Measurements from ENCODE around the gene COA5. TPM values are rescaled to one million over a fixed set of nuclear protein-coding genes. Genes with fewer than 3 reads are reported as not detected.

COA5 gene
- total and polyA plus RNA-seq, 3 donors from 2014 or later = 40.5 to 65.9 (median 47.7) TPM

GRCh38 chr2:98558852-98559530, 49.3 kb downstream of the COA5 start:
- 88 to 92% methylated on average over 16 of the region's 16 CpGs for WGBS, 2 donors
- intact Hi-C loops (cut with DNase I; ENCODE audit: low total_unique reads) = no loop called here
- no peaks in the 10 kb centered on the region for H3K27me3 ChIP-seq
- no peaks in the 10 kb centered on the region for H3K9me3 ChIP-seq
- DNase-seq = no peak
- no peaks in the 10 kb centered on the region for H3K36me3 ChIP-seq (ENCODE audit: low read depth, missing control alignments)
- no peaks in the 10 kb centered on the region for H3K4me1 ChIP-seq
- TF ChIP-seq CTCF (IDR thresholded peaks at IDR 0.05) (no peak), POLR2A (IDR thresholded peaks at IDR 0.05) (no peak)
- H3K4me3 ChIP-seq = no peak overlapping the region
- H3K27ac ChIP-seq = no peak overlapping the region

DNA sequence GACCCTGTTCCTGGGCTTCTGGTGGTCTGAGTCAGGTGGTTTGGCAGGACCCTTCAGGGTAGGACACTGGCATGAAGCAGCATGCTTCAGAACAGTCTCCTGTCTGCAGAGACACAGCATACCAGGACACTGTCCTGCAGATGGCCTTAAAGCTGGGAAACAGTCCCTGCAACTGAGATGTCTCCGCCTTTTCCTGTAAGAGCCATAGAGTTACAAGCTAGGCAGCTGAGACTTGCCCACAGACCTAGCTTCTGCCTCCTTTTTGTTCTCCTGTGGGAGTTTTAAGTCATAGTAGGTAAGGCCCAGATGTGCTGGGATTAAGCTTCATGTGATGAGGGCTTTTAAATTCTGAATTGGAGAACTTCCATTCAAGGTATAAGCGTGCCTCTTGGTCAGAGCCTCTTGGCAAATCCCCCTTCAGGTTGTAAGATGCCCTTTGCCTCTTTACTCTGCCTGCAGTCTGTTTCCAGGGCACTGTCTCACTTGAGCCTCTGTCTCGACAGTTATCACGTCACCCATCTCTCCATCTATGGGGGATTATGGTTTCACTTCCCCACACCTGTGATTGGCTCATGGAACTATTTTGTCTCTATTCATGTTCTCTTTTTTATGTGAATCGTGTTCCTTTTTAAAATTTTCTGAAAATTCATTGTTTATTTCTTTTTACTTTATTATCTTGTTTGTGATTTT, 51.8 kb downstream of the COA5 start:
- H3K4me3 ChIP-seq = no peak overlapping the region
- no peaks in the 10 kb centered on the region for H3K27me3 ChIP-seq
- H3K27ac ChIP-seq = no peak overlapping the region
- TF ChIP-seq POLR2A (IDR thresholded peaks at IDR 0.05) (no peak), CTCF (IDR thresholded peaks at IDR 0.05) (no peak)
- intact Hi-C loops (cut with DNase I; ENCODE audit: low total_unique reads) = no loop called here
- no peaks in the 10 kb centered on the region for H3K4me1 ChIP-seq
- no peak for DNase-seq
- WGBS, 2 donors = 92% methylated on average over 5 of the region's 5 CpGs
- H3K9me3 ChIP-seq = no peaks in the 10 kb centered on the region
- H3K36me3 ChIP-seq (ENCODE audit: low read depth, missing control alignments) = no peaks in the 10 kb centered on the region

- H3K9me3 ChIP-seq = no peaks in the 10 kb centered on the region
- no peak overlapping the region for H3K4me3 ChIP-seq
- H3K36me3 ChIP-seq (ENCODE audit: low read depth, missing control alignments) = no peaks in the 10 kb centered on the region
- H3K27ac ChIP-seq = no peak overlapping the region
- WGBS, 2 donors = 89 to 93% methylated on average over 8 of the region's 8 CpGs
- TF ChIP-seq POLR2A (IDR thresholded peaks at IDR 0.05) (no peak), CTCF (IDR thresholded peaks at IDR 0.05) (no peak)
- DNase-seq = no peak
- intact Hi-C loops (cut with DNase I; ENCODE audit: low total_unique reads) = no loop called here
- no peaks in the 10 kb centered on the region for H3K27me3 ChIP-seq
- no peaks in the 10 kb centered on the region for H3K4me1 ChIP-seq
Measured at GRCh38 chr2:98555696-98556095, 52.6 kb downstream of the COA5 start.

DNA sequence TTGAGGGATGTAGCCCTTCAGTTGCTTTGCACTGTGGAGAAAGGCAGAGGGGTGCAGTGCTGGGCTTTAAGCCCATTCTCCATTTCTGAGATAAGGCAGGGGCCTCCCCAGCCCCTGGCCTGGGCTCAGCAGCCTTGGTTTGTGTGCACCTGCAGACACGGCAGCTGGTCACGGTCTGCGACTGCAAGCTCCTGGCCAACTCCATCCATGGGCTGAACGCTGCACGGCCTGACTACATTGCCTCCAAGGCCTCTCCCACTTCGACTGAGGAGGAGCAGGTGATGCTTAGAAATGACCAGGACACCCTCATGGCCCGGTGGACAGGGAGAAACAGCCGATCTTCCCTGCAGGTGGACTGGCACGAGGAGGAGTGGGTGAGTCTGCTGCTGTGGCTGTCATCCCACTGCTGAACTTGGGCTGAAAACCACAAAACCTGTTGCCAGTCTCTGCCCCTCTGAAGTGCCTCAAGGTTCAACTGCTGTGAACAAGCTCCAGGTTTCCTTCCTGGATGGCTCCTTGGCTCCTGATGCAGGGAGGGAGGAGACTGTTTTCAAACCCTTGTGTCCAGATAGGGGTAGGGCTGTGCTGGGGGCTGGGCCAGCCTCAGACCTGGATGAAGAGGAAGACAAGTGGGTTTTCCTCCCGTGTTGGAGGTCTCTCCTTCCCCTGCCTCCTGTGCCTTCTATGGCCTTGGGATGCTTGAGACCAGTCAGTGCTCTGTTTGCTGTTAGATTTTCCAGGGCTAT, 54.0 kb downstream of the COA5 start:
- DNase-seq = no peak
- intact Hi-C loops (cut with DNase I; ENCODE audit: low total_unique reads) = no loop called here
- WGBS, 2 donors = 86 to 94% methylated on average over 7 to 10 of the region's 10 CpGs

More for the DNA sequence above, 54.0 kb downstream of the COA5 start:
- Histone ChIP-seq H3K4me3 (no peak overlapping the region), H3K27me3 (no peaks in the 10 kb centered on the region), H3K36me3 (ENCODE audit: low read depth, missing control alignments) (no peaks in the 10 kb centered on the region), H3K9me3 (no peaks in the 10 kb centered on the region), H3K27ac (no peak overlapping the region), H3K4me1 (no peaks in the 10 kb centered on the region)
- TF ChIP-seq CTCF (IDR thresholded peaks at IDR 0.05) (no peak), POLR2A (IDR thresholded peaks at IDR 0.05) (no peak)
